Hepatocyte (in vitro differentiated cells): ENCODE results near the gene ARHGAP31. TPM values are rescaled to one million over a fixed set of nuclear protein-coding genes. Genes with fewer than 3 reads are reported as not detected.

Source experiments
- DNase-seq: peaks from one replicate; pipeline ENCODE4 v3.0.0-alpha.2; 2016; ENCODE audit warnings: low spot score
- H2AFZ ChIP-seq: fragments of 200-600 bp; sonication (generic); 2 replicates; pipeline ENCODE4 v1.6.0; 2016; ENCODE audit warnings: antibody characterized with exemption, mild to moderate bottlenecking
- H3K27ac ChIP-seq: fragments of 200-600 bp; sonication (generic); 2 replicates; pipeline ENCODE4 v1.5.1; 2016; ENCODE audit warnings: mild to moderate bottlenecking
- H3K27me3 ChIP-seq: fragments of 200-600 bp; sonication (generic); 2 replicates; pipeline ENCODE4 v1.6.1; 2016
- H3K36me3 ChIP-seq: fragments of 200-600 bp; sonication (generic); replicated peaks from 2 replicates; pipeline ENCODE4 v1.5.1; 2016; ENCODE audit warnings: low read depth; ENCODE audit not compliant: insufficient read depth
- H3K4me1 ChIP-seq: fragments of 200-600 bp; sonication (generic); 2 replicates; pipeline ENCODE4 v1.5.1; 2016; ENCODE audit warnings: mild to moderate bottlenecking, moderate library complexity; ENCODE audit not compliant: insufficient read depth
- H3K4me2 ChIP-seq: fragments of 200-600 bp; sonication (generic); 2 replicates; pipeline ENCODE4 v1.6.0; 2016
- H3K4me3 ChIP-seq: fragments of 200-600 bp; sonication (generic); 2 replicates; pipeline ENCODE4 v1.5.1; 2016; ENCODE audit warnings: mild to moderate bottlenecking
- H3K79me2 ChIP-seq: fragments of 200-600 bp; sonication (generic); 2 replicates; pipeline ENCODE4 v1.6.0; 2017; ENCODE audit warnings: mild to moderate bottlenecking
- H3K9me2 ChIP-seq: fragments of 200-600 bp; sonication (generic); replicated peaks from 2 replicates; pipeline ENCODE4 v1.6.0; 2017; ENCODE audit warnings: mild to moderate bottlenecking; ENCODE audit not compliant: insufficient read depth
- H3K9me3 ChIP-seq: fragments of 200-600 bp; sonication (generic); 2 replicates; pipeline ENCODE4 v1.5.1; 2016; ENCODE audit warnings: low read depth, mild to moderate bottlenecking
- H4K20me1 ChIP-seq: fragments of 200-600 bp; sonication (generic); 2 replicates; pipeline ENCODE4 v1.6.0; 2016; ENCODE audit warnings: mild to moderate bottlenecking; ENCODE audit not compliant: insufficient read depth, poor library complexity, severe bottlenecking
- CTCF ChIP-seq: fragments of 200-600 bp; sonication (generic); IDR thresholded peaks from 2 replicates; pipeline ENCODE4 v1.5.1; 2016; ENCODE audit warnings: antibody characterized with exemption, mild to moderate bottlenecking; ENCODE audit not compliant: poor library complexity
- EZH2 ChIP-seq: fragments of 200-600 bp; sonication (generic); IDR thresholded peaks from 2 replicates; pipeline ENCODE4 v1.6.1; 2016; ENCODE audit warnings: antibody characterized with exemption, mild to moderate bottlenecking, borderline replicate concordance
- EZH2phosphoT487 ChIP-seq: fragments of 200-600 bp; sonication (generic); IDR thresholded peaks from one replicate; pipeline ENCODE4 v1.6.1; 2018; ENCODE audit warnings: antibody characterized with exemption, mild to moderate bottlenecking, low read depth, moderate library complexity; ENCODE audit not compliant: unreplicated experiment, severe bottlenecking
- WGBS: methylation state at CpG from one replicate; pipeline ENCODE4 v1.1.6; 2016; ENCODE audit warnings: low lambda C conversion rate; ENCODE audit errors: missing lambda C conversion rate; 5-methylcytosine and 5-hydroxymethylcytosine counted together
- polyA plus RNA-seq: library from polyadenylated mRNA; unstranded; fragments of >200 nt; fragmentation: Nextera tagmentation; extraction: Ambion mirVana; gene quantifications from 2 replicates; pipeline ENCODE4 v1.2.1, GENCODE V29; 2016
- small RNA-seq: library from RNA; depleted of rRNA; stranded (forward); fragments of <200 nt; gene quantifications from one replicate; pipeline ENCODE3, GENCODE V24; 2014
- total RNA-seq: library from RNA; depleted of rRNA; stranded (reverse); fragments of >200 nt; gene quantifications from 2 replicates; pipeline ENCODE4 v1.2.3, GENCODE V29; 2014

The ARHGAP31 gene
- total and polyA plus RNA-seq, 2 experiments from 2014 or later, result 2.9 to 7.3 TPM

- no peaks in the 10 kb centered on the region for H3K36me3 ChIP-seq
- peaks cover 46% of the 10 kb centered on the region for H3K79me2 ChIP-seq
- DNase-seq, result peak; percentile 100
- no peaks in the 10 kb centered on the region for H3K27me3 ChIP-seq
- H4K20me1 ChIP-seq, result peaks cover 10% of the 10 kb centered on the region
- H3K4me1 ChIP-seq, result peaks cover 10% of the 10 kb centered on the region
- WGBS, result 7% methylated on average over 51 of the region's 51 CpGs
- TF ChIP-seq EZH2phosphoT487, result no peak
- TF ChIP-seq CTCF, result no peak
- TF ChIP-seq EZH2, result no peak
- peak within 1 kb of the TSS; percentile 76 for H3K4me2 ChIP-seq
- peak within 1 kb of the TSS; percentile 96 for H3K27ac ChIP-seq
- H3K9me3 ChIP-seq, result no peaks in the 10 kb centered on the region
- peak within 1 kb of the TSS; percentile 87 for H3K4me3 ChIP-seq
- H2AFZ ChIP-seq, result peak within 1 kb of the TSS; percentile 83
- H3K9me2 ChIP-seq, result no peaks in the 10 kb centered on the region
Measured at GRCh38 chr3:119463171-119464169, 169.3 kb downstream of the ARHGAP31 start, which contains the start of gene TMEM39A. TMEM39A (minus strand) TSS chr3:119463615; CDS start chr3:119462074, 1,541 bp downstream.

DNA sequence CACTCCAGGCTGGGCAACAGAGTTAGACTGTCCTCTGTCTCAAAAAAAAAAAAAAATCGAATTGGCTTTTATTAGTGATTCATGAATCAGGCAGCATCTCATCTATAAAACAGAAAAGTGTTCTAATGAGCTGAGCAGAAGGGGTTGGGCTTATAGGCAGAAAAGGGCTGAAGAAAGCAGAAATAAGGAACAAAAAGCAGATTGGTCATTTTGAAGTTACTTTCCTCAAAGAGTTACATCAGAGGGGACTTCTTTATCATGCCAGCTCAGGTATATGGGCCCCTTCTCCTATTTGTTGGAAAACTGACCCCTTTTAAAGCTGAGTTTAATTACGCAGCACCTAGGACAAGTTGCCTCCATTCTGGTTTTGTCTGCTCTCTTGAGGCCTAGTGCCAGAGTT is 173.9 kb downstream of the ARHGAP31 start:
- Histone ChIP-seq H3K79me2 (peaks cover 10% of the 10 kb centered on the region), H3K4me1 (peaks cover 5% of the 10 kb centered on the region), H3K4me2 (peak overlapping the region; percentile 88), H2AFZ (peak overlapping the region; percentile 96), H3K27me3 (no peaks in the 10 kb centered on the region), H3K9me2 (no peaks in the 10 kb centered on the region), H3K4me3 (no peak overlapping the region), H3K36me3 (no peaks in the 10 kb centered on the region), H4K20me1 (no peaks in the 10 kb centered on the region), H3K9me3 (no peaks in the 10 kb centered on the region), H3K27ac (no peak overlapping the region)
- TF ChIP-seq EZH2phosphoT487 (no peak), EZH2 (no peak), CTCF (no peak)
- DNase-seq, result no peak
- WGBS, result 98% methylated on average over 2 of the region's 2 CpGs

- Histone ChIP-seq H3K27ac (peak overlapping the region; percentile 75), H3K4me2 (peak overlapping the region; percentile 88), H2AFZ (peak overlapping the region; percentile 96), H4K20me1 (no peaks in the 10 kb centered on the region), H3K9me2 (no peaks in the 10 kb centered on the region), H3K4me1 (peaks cover 5% of the 10 kb centered on the region), H3K9me3 (no peaks in the 10 kb centered on the region), H3K4me3 (peak overlapping the region; percentile 97), H3K27me3 (no peaks in the 10 kb centered on the region), H3K79me2 (peaks cover 7% of the 10 kb centered on the region), H3K36me3 (no peaks in the 10 kb centered on the region)
- TF ChIP-seq EZH2phosphoT487, result no peak
- TF ChIP-seq EZH2, result no peak
- TF ChIP-seq CTCF, result no peak
- DNase-seq, result peak; percentile 34
- WGBS, result 11% methylated on average over 16 of the region's 16 CpGs
Measured at GRCh38 chr3:119469418-119470189, 175.4 kb downstream of the ARHGAP31 start.

Small RNA genes lying within 50 kb of the gene (small RNA-seq; reads per million reads assigned to genes)
- not detected for gene RNU6-1127P

Other genes starting within 250 kb of the ARHGAP31 start
- not detected in 2 replicates for gene TEX55, start 148.2 kb upstream of the ARHGAP31 start, total RNA-seq
- gene TEX55, start 148.2 kb upstream of the ARHGAP31 start, polyA plus RNA-seq, result not detected in 2 replicates
- gene UPK1B, start 120.8 kb upstream of the ARHGAP31 start, total RNA-seq, result 9.0 and 12.0 TPM in 2 replicates
- gene UPK1B, start 120.8 kb upstream of the ARHGAP31 start, polyA plus RNA-seq, result 17.3 and 28.9 TPM in 2 replicates
- 55.4 and 55.7 TPM in 2 replicates for gene B4GALT4, start 53.5 kb upstream of the ARHGAP31 start, total RNA-seq
- gene B4GALT4, start 53.5 kb upstream of the ARHGAP31 start, polyA plus RNA-seq, result 54.0 and 67.3 TPM in 2 replicates
- 56.1 and 77.0 TPM in 2 replicates for gene TMEM39A, start 169.2 kb downstream of the ARHGAP31 start, total RNA-seq
- gene TMEM39A, start 169.2 kb downstream of the ARHGAP31 start, polyA plus RNA-seq, result 39.0 and 46.2 TPM in 2 replicates
- gene POGLUT1, start 174.6 kb downstream of the ARHGAP31 start, total RNA-seq, result 13.6 and 14.5 TPM in 2 replicates
- gene POGLUT1, start 174.6 kb downstream of the ARHGAP31 start, polyA plus RNA-seq, result 15.4 and 16.3 TPM in 2 replicates
- 47.8 and 52.7 TPM in 2 replicates for gene TIMMDC1, start 204.2 kb downstream of the ARHGAP31 start, total RNA-seq
- 140 and 155 TPM in 2 replicates for gene TIMMDC1, start 204.2 kb downstream of the ARHGAP31 start, polyA plus RNA-seq